Esophagus squamous epithelium (tissue), 4 donors: Measurements from ENCODE around the gene GSK3B.

Experiments
- CTCF ChIP-seq, 6 experiments: fragments of 450-650 bp in 4 of 6; fragments of 200-600 bp in 2 of 6; sonication (generic) in 2 of 6; IDR thresholded peaks; one replicate each; pipeline ENCODE4 v1.5.1; 2016 to 2019; ENCODE audit warnings: antibody characterized with exemption in 6 of 6, mild to moderate bottlenecking in 4 of 6, moderate library complexity in 4 of 6
- POLR2A ChIP-seq, 4 donors: fragments of 450-650 bp; IDR thresholded peaks; one replicate each; pipeline ENCODE4 v1.6.1; 2017; ENCODE audit warnings: antibody characterized with exemption in 4 of 4, mild to moderate bottlenecking in 4 of 4, moderate library complexity in 3 of 4

DNA sequence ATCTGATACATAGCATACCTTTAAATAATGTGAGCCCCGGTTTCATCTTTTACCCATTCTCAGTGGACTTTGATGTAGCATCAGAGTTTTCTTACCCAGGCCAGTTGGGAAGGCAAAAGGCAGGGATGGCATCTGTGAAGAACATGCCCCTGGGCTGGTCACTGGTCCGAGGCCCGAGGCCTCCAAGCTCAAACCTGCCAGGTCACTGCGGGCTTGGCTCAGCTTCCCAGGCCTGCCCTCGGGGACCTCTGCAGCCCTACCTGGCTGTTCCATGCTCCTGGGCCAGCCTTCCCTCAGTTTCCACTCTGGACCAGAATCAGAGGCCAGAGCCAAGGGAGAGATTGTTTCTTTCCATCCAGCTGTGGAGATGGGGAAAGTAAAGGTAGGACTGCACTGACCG, 285.4 kb downstream of the GSK3B start:
- no peak for TF ChIP-seq CTCF (IDR thresholded peaks at IDR 0.05)
- no peak for TF ChIP-seq POLR2A (IDR thresholded peaks at IDR 0.05)
